ENCODE results near the gene ZNF512B.
"Not testable (repeated sequence)": the region's sequence is repeated elsewhere in the genome, so short reads cannot be mapped to it uniquely, and the experiment has no call there.

The ZNF512B gene

GRCh38 chr20:63963784-63964301, 5.9 kb downstream of the ZNF512B start:
- TF ChIP-seq ZFX (IDR thresholded peaks at IDR 0.05) (no peak), CTCF (conservative IDR thresholded peaks at IDR 0.05) (no peak)
- no peak overlapping the region for H3K27ac ChIP-seq

- no peak for TF ChIP-seq CTCF (conservative IDR thresholded peaks at IDR 0.05)
- no peak for TF ChIP-seq ZFX (IDR thresholded peaks at IDR 0.05)
- H3K27ac ChIP-seq, result no peak overlapping the region
These were observed 6.4 kb downstream of the ZNF512B start for GRCh38 chr20:63963348-63963741.

GRCh38 chr20:63962426-63963347, 7.0 kb downstream of the ZNF512B start:
- TF ChIP-seq CTCF (conservative IDR thresholded peaks at IDR 0.05), result no peak
- no peak for TF ChIP-seq ZFX (IDR thresholded peaks at IDR 0.05)
- no peak overlapping the region for H3K27ac ChIP-seq

GRCh38 chr20:63961664-63962425, 7.9 kb downstream of the ZNF512B start:
- H3K27ac ChIP-seq, result no peak overlapping the region
- no peak for TF ChIP-seq ZFX (IDR thresholded peaks at IDR 0.05)
- TF ChIP-seq CTCF (conservative IDR thresholded peaks at IDR 0.05), result no peak

GRCh38 chr20:63960654-63961621, 8.8 kb downstream of the ZNF512B start:
- H3K27ac ChIP-seq, result not testable (repeated sequence)

GRCh38 chr20:63959699-63960075, 10.0 kb downstream of the ZNF512B start:
- H3K27ac ChIP-seq, result no peak overlapping the region
- TF ChIP-seq ZFX (IDR thresholded peaks at IDR 0.05), result no peak
- no peak for TF ChIP-seq CTCF (conservative IDR thresholded peaks at IDR 0.05)

All from C4-2B (cell line).